GM12878 (cell line): ENCODE data around the gene GK. TPM values are rescaled to one million over a fixed set of nuclear protein-coding genes. Genes with fewer than 3 reads are reported as not detected.

ENCODE experiments used
- ATAC-seq: fragments of 200-7000 bp; cut with Tn5 transposase; 3 replicates; pipeline ENCODE4 v1.9.1; 2020; ENCODE audit warnings: mild to moderate bottlenecking, moderate library complexity
- BruUV-seq: library from RNA; stranded (reverse); fragments of 400-500 nt; replicated peaks from 2 replicates; lab custom pipeline; 2021; lab: Mats Ljungman, UMichigan
- CTCF ChIA-PET: fragments of 300-600 bp; sonication (Branson Sonifier 250); formaldehyde crosslinking; extraction: SDS; loops from one replicate; lab custom pipeline; 2021; ENCODE audit warnings: inconsistent platforms; lab: Yijun Ruan, JAX
- POLR2A ChIA-PET: fragments of 350-600 bp; formaldehyde crosslinking; extraction: SDS; loops from one replicate; lab custom pipeline; 2021; ENCODE audit warnings: inconsistent platforms; lab: Charles Lee
- RAD21 ChIA-PET: fragments of 300-600 bp; sonication (Branson Sonifier 250); formaldehyde crosslinking; loops from one replicate; lab custom pipeline; 2023; ENCODE audit warnings: antibody characterized with exemption; ENCODE audit not compliant: unreplicated experiment; lab: Charles Lee
- SMC1A ChIA-PET: fragments of 300-600 bp; sonication (Branson Sonifier 250); formaldehyde crosslinking; loops from one replicate; lab custom pipeline; 2023; ENCODE audit not compliant: unreplicated experiment, uncharacterized antibody; lab: Charles Lee
- DNase-seq: peaks from one replicate; pipeline ENCODE4 v3.0.0-alpha.2; 2011; ENCODE audit warnings: low read depth, low spot score
- FAIRE-seq: peaks from 3 replicates; lab custom pipeline; 2011; peaks lifted over from hg19 to GRCh38; lab: Jason Lieb, UNC
- H2AFZ ChIP-seq: 2 replicates; pipeline ENCODE4 v1.6.0; 2011; ENCODE audit warnings: low read depth, low read length, control low read depth; ENCODE audit not compliant: control insufficient read depth
- H3K27ac ChIP-seq: 2 replicates; pipeline ENCODE4 v1.5.1; 2011; ENCODE audit warnings: control low read depth; ENCODE audit not compliant: control insufficient read depth, insufficient read depth
- H3K27me3 ChIP-seq, 2 experiments: replicated peaks in 1 of 2; 2 replicates each; pipeline versions ENCODE4 v1.6.0 to v1.6.1; 2011; ENCODE audit warnings: low read length in 1 of 2; ENCODE audit not compliant: control insufficient read depth in 2 of 2, insufficient read depth in 2 of 2
- H3K36me3 ChIP-seq, 2 experiments: 2 replicates each; pipeline ENCODE4 v1.5.1; 2011; ENCODE audit warnings: low read length in 1 of 2; ENCODE audit not compliant: control insufficient read depth in 2 of 2, insufficient read depth in 2 of 2
- H3K4me1 ChIP-seq: 2 replicates; pipeline ENCODE4 v1.6.1; 2011; ENCODE audit warnings: mild to moderate bottlenecking, low read length, moderate library complexity, mixed read lengths; ENCODE audit not compliant: control insufficient read depth, insufficient read depth
- H3K4me2 ChIP-seq: 2 replicates; pipeline ENCODE4 v1.6.0; 2011; ENCODE audit warnings: control low read depth; ENCODE audit not compliant: control insufficient read depth, insufficient read depth
- H3K4me3 ChIP-seq: fragments of 200-600 bp; sonication (generic); 2 replicates; pipeline ENCODE4 v1.5.1; 2016
- H3K79me2 ChIP-seq: 2 replicates; pipeline ENCODE4 v1.6.0; 2011; ENCODE audit warnings: low read length; ENCODE audit not compliant: control insufficient read depth, insufficient read depth
- H3K9ac ChIP-seq: 2 replicates; pipeline ENCODE4 v1.8.0; 2011; ENCODE audit warnings: low read length, control low read depth, mixed read lengths; ENCODE audit not compliant: control insufficient read depth, insufficient read depth
- H3K9me3 ChIP-seq: replicated peaks from 3 replicates; pipeline ENCODE4 v1.5.1; 2011; ENCODE audit warnings: mild to moderate bottlenecking, low read length; ENCODE audit not compliant: control insufficient read depth, insufficient read depth
- H4K20me1 ChIP-seq: 2 replicates; pipeline ENCODE4 v1.6.0; 2011; ENCODE audit not compliant: control insufficient read depth, insufficient read depth
- CBFB ChIP-seq: IDR thresholded peaks from 2 replicates; pipeline ENCODE4 v1.6.1; 2016; ENCODE audit warnings: antibody characterized with exemption, low read depth
- CHD4 ChIP-seq: fragments of 200-600 bp; sonication (generic); IDR thresholded peaks from 2 replicates; pipeline ENCODE4 v1.6.1; 2016; ENCODE audit warnings: mild to moderate bottlenecking
- IKZF1 ChIP-seq: fragments of 450-650 bp; conservative IDR thresholded peaks from 2 replicates; pipeline ENCODE4 v1.6.1; 2017; ENCODE audit warnings: antibody characterized with exemption, mild to moderate bottlenecking
- KDM1A ChIP-seq: fragments of 200-600 bp; sonication (generic); IDR thresholded peaks from 2 replicates; pipeline ENCODE4 v1.6.1; 2016; ENCODE audit warnings: borderline replicate concordance
- LARP7 ChIP-seq: fragments of 450-650 bp; IDR thresholded peaks from 2 replicates; pipeline ENCODE4 v1.6.1; 2017; ENCODE audit warnings: mild to moderate bottlenecking
- NR2C2 ChIP-seq: IDR thresholded peaks from 2 replicates; pipeline ENCODE4 v1.6.1; 2011; ENCODE audit warnings: borderline replicate concordance, low read depth; ENCODE audit not compliant: control insufficient read depth, insufficient read length
- POLR2A ChIP-seq: IDR thresholded peaks from 2 replicates; pipeline ENCODE4 v1.6.1; 2011; ENCODE audit warnings: low read depth, mild to moderate bottlenecking, low read length
- TCF3 ChIP-seq: IDR thresholded peaks from 2 replicates; pipeline ENCODE4 v1.6.1; 2012; ENCODE audit warnings: low read depth, mild to moderate bottlenecking, low read length, borderline replicate concordance; ENCODE audit not compliant: insufficient read depth
- WRNIP1 ChIP-seq: IDR thresholded peaks from 2 replicates; pipeline ENCODE4 v1.6.1; 2011; ENCODE audit warnings: low read depth, low read length, improper control_type of control experiment, borderline replicate concordance
- ZNF274 ChIP-seq: IDR thresholded peaks from one replicate; pipeline ENCODE4 v1.8.0; 2011; ENCODE audit not compliant: insufficient read length, insufficient read depth
- ZZZ3 ChIP-seq: IDR thresholded peaks from 2 replicates; pipeline ENCODE4 v1.6.1; 2011; ENCODE audit warnings: low read depth; ENCODE audit not compliant: control insufficient read depth, insufficient read length
- WGBS: methylation state at CpG from one replicate; pipeline ENCODE4 v1.1.6; 2016; ENCODE audit warnings: low lambda C conversion rate; ENCODE audit not compliant: insufficient replicate concordance, insufficient coverage; ENCODE audit errors: missing lambda C conversion rate; 5-methylcytosine and 5-hydroxymethylcytosine counted together
- in situ Hi-C: fragments of 300-500 bp; cut with MboI; formaldehyde crosslinking; loops from 9 replicates; pipeline ENCODE4 v1.14.3; 2018; ENCODE audit warnings: mixed read lengths
- intact Hi-C: fragments of 100-400 bp; cut with micrococcal nuclease; formaldehyde crosslinking; loops from one replicate; pipeline ENCODE4 v1.14.2; 2022; ENCODE audit not compliant: unreplicated experiment
- polyA plus RNA-seq, 11 experiments: library from polyadenylated mRNA; depleted of rRNA in 4 of 11; unstranded in 6 of 11; stranded (reverse) in 5 of 11; fragments of >200 nt; fragmentation: Nextera tagmentation in 4 of 11; fragmentation: Illumina TruSeq in 1 of 11; extraction: Ambion mirVana in 4 of 11; extraction: Trizol in 1 of 11; gene quantifications; 1 replicate in 1 of 11; 2 replicates in 10 of 11; pipeline versions ENCODE4 v1.2.1 to v1.2.3, GENCODE V29; 2011 to 2016; ENCODE audit warnings: inconsistent platforms in 2 of 11, missing spikeins in 2 of 11, low read depth in 1 of 11
- total RNA-seq, 4 experiments: library from RNA; depleted of rRNA in 3 of 4; stranded (reverse); fragments of >200 nt in 3 of 4; fragmentation: Illumina TruSeq in 1 of 4; extraction: Trizol in 1 of 4; gene quantifications; 2 replicates each; pipeline versions ENCODE4 v1.2.1 to v1.2.3, GENCODE V29; 2013 to 2021
- TF ChIP-seq, protein P1 (sequence below): fragments of 450-650 bp; formaldehyde crosslinking; IDR thresholded peaks from 2 replicates; pipeline ENCODE4 v1.4.0; 2022; ENCODE audit warnings: mild to moderate bottlenecking, moderate library complexity
- TF ChIP-seq, protein P2 (sequence below): IDR thresholded peaks from 2 replicates; pipeline ENCODE4 v1.6.1; 2011; ENCODE audit warnings: mild to moderate bottlenecking, low read depth, low read length, moderate library complexity; ENCODE audit not compliant: insufficient replicate concordance
- TF ChIP-seq, protein P3 (sequence below): fragments of 450-650 bp; IDR thresholded peaks from 2 replicates; pipeline ENCODE4 v1.6.1; 2018; ENCODE audit warnings: borderline replicate concordance, mild to moderate bottlenecking; ENCODE audit not compliant: partially characterized antibody
- TF ChIP-seq, protein P4 (sequence below): IDR thresholded peaks from 2 replicates; pipeline ENCODE4 v1.6.1; 2011; ENCODE audit warnings: low read depth, mild to moderate bottlenecking, low read length, moderate library complexity, borderline replicate concordance; ENCODE audit errors: extremely low read depth

Gene GK
- total and polyA plus RNA-seq, 10 of the 15 experiments (the other 5 are each of a cell fraction or from before 2014, with no cell fraction given), result 6.3 to 22.3 (median 11.1) TPM

DNA sequence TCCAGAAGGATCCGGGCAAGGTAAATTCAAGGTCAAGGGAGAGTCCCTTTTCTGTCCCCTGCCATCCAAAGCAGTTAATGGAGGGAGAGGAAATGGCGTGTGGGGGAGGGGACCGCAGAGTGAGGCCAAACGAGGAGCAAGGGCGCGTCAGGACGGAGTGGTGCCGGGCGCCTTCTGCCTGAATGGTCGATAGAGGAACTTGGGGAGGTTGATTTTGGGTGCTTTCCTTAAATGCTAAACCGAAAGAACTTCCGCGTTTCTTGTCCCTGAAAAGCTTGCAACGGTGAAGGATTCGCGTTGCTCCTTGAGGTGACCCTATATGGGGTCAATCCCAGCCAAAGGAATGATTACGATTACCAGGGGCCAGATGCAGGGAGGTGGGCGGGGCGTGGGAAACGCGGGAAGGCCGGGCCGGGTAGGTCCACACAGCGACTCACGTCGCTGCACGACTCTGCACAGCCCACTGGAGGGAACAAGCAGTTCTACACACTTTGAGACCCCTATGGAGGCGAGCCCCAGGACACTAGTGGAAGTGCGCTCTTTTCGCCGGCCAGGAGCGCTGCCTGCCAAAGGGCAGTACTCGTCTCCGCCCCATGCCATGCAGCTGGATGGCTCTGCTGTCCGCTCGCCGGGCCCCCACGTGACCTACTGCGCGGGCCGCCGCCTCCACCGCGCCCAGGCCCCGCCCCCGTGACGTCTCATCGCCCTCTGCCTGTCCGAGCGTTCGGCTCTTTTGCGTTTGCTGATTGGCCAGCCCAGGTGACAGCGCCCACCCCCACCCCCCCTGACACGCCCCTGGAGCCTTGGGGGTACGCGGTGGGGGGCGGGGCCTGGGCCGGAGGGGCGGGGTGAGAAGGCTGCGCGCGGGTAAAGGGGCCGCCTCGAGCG is 452 bp upstream of the GK start:
- Histone ChIP-seq H3K4me2 (peak overlapping the region; percentile 57), H3K9ac (peak overlapping the region; percentile 74), H4K20me1 (no peaks in the 10 kb centered on the region), H2AFZ (peak overlapping the region; percentile 87), H3K36me3 (no peaks in the 10 kb centered on the region), H3K4me3 (peak overlapping the region; percentile 51; the same call in 1 of the 2 replicates), H3K4me1 (no peaks in the 10 kb centered on the region; the same call in 1 of the 2 replicates), H3K27me3 (no peaks in the 10 kb centered on the region), H3K27ac (peak overlapping the region; percentile 83), H3K79me2 (peaks cover 8% of the 10 kb centered on the region), H3K9me3 (no peaks in the 10 kb centered on the region)
- BruUV-seq, result TSS peak; percentile 97
- POLR2A ChIA-PET, result interaction anchor here (0.6 to 0.7 kb wide), 2 partner anchors 17 to 583 kb away, joined by 3 to 8 read pairs; no protein-coding TSS in a partner anchor
- in situ Hi-C loops, result no loop called here
- intact Hi-C loops, result loop anchor here (1.0 to 5.0 kb wide), 4 partner anchors 61 to 235 kb away; partner anchors contain the start of genes TAB3 and TASL
- CTCF ChIA-PET, result no interaction called here
- ATAC-seq (peak; percentile 87), FAIRE-seq (no peak), DNase-seq (peak; percentile 64)
- 32% methylated on average over 50 of the region's 65 CpGs for WGBS
- RAD21 ChIA-PET, result no interaction called here
- SMC1A ChIA-PET, result interaction anchor here (1.0 kb wide), 1 partner anchor 81 kb away, joined by 4 read pairs; no protein-coding TSS in a partner anchor
- TF ChIP-seq CBFB, result no peak
- TF ChIP-seq, protein P1, sequence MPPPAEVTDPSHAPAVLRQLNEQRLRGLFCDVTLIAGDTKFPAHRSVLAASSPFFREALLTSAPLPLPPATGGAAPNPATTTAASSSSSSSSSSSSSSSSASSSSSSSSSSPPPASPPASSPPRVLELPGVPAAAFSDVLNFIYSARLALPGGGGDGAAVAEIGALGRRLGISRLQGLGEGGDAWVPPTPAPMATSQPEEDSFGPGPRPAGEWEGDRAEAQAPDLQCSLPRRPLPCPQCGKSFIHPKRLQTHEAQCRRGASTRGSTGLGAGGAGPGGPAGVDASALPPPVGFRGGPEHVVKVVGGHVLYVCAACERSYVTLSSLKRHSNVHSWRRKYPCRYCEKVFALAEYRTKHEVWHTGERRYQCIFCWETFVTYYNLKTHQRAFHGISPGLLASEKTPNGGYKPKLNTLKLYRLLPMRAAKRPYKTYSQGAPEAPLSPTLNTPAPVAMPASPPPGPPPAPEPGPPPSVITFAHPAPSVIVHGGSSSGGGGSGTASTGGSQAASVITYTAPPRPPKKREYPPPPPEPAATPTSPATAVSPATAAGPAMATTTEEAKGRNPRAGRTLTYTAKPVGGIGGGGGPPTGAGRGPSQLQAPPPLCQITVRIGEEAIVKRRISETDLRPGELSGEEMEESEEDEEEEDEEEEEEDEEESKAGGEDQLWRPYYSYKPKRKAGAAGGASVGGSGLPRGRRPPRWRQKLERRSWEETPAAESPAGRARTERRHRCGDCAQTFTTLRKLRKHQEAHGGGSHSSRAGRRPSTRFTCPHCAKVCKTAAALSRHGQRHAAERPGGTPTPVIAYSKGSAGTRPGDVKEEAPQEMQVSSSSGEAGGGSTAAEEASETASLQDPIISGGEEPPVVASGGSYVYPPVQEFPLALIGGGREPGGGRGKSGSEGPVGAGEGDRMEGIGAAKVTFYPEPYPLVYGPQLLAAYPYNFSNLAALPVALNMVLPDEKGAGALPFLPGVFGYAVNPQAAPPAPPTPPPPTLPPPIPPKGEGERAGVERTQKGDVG (CRISPR knock-in tag), result no peak
- peak; percentile 70 for TF ChIP-seq IKZF1
- no peak for TF ChIP-seq WRNIP1
- TF ChIP-seq LARP7, result no peak
- TF ChIP-seq, protein P2, sequence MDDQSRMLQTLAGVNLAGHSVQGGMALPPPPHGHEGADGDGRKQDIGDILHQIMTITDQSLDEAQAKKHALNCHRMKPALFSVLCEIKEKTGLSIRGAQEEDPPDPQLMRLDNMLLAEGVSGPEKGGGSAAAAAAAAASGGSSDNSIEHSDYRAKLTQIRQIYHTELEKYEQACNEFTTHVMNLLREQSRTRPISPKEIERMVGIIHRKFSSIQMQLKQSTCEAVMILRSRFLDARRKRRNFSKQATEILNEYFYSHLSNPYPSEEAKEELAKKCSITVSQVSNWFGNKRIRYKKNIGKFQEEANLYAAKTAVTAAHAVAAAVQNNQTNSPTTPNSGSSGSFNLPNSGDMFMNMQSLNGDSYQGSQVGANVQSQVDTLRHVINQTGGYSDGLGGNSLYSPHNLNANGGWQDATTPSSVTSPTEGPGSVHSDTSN, result peak; percentile 6
- no peak for TF ChIP-seq KDM1A
- no peak for TF ChIP-seq CHD4
- no peak for TF ChIP-seq TCF3
- TF ChIP-seq, protein P3, sequence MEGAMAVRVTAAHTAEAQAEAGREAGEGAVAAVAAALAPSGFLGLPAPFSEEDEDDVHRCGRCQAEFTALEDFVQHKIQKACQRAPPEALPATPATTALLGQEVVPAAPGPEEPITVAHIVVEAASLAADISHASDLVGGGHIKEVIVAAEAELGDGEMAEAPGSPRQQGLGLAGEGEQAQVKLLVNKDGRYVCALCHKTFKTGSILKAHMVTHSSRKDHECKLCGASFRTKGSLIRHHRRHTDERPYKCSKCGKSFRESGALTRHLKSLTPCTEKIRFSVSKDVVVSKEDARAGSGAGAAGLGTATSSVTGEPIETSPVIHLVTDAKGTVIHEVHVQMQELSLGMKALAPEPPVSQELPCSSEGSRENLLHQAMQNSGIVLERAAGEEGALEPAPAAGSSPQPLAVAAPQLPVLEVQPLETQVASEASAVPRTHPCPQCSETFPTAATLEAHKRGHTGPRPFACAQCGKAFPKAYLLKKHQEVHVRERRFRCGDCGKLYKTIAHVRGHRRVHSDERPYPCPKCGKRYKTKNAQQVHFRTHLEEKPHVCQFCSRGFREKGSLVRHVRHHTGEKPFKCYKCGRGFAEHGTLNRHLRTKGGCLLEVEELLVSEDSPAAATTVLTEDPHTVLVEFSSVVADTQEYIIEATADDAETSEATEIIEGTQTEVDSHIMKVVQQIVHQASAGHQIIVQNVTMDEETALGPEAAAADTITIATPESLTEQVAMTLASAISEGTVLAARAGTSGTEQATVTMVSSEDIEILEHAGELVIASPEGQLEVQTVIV, result no peak
- no peak for TF ChIP-seq ZNF274
- TF ChIP-seq ZZZ3, result no peak
- TF ChIP-seq POLR2A, result peak; percentile 84
- TF ChIP-seq NR2C2, result no peak
- TF ChIP-seq, protein P4, sequence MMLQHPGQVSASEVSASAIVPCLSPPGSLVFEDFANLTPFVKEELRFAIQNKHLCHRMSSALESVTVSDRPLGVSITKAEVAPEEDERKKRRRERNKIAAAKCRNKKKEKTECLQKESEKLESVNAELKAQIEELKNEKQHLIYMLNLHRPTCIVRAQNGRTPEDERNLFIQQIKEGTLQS, result peak; percentile 18; the same call in 1 of the 2 replicates
